ENCODE measurements around the gene B9D1.

B9D1 gene

GRCh38 chr17:19362277-19363113 lies at the start of gene B9D1:
TSS of gene B9D1 (minus strand) at chr17:19362723. CDS start at chr17:19362569, 154 bp downstream.
- DNase-seq = peak; percentile 94 to 96

GRCh38 chr17:19411631-19412030 lies 49.1 kb upstream of the B9D1 start:
- no peak for DNase-seq

GRCh38 chr17:19410875-19411620 lies 48.5 kb upstream of the B9D1 start, which contains the start of gene RNF112:
TSS of gene RNF112 (plus strand) at chr17:19411232. CDS start at chr17:19411409, 177 bp downstream.
- DNase-seq = no peak

- DNase-seq = no peak
Observed at GRCh38 chr17:19410091-19410490, 47.6 kb upstream of the B9D1 start.

GRCh38 chr17:19409509-19409908 lies 47.0 kb upstream of the B9D1 start:
- DNase-seq = no peak

- DNase-seq = no peak
Observed at GRCh38 chr17:19409066-19409465, 46.5 kb upstream of the B9D1 start.

- DNase-seq = no peak
Observed at GRCh38 chr17:19408346-19408710, 45.8 kb upstream of the B9D1 start.

- DNase-seq = no peak
Observed at GRCh38 chr17:19407601-19408345, 45.2 kb upstream of the B9D1 start.

- DNase-seq = no peak
Observed at GRCh38 chr17:19405114-19405513, 42.6 kb upstream of the B9D1 start.

- DNase-seq = no peak
Observed at GRCh38 chr17:19404264-19404663, 41.7 kb upstream of the B9D1 start.

- DNase-seq = no peak
Observed at GRCh38 chr17:19403021-19403420, 40.5 kb upstream of the B9D1 start.

- no peak for DNase-seq
Observed at GRCh38 chr17:19402171-19402570, 39.6 kb upstream of the B9D1 start.

- no peak for DNase-seq
Observed at GRCh38 chr17:19401321-19402010, 38.9 kb upstream of the B9D1 start.

- no peak for DNase-seq
Observed at GRCh38 chr17:19399750-19400450, 37.4 kb upstream of the B9D1 start.

GRCh38 chr17:19398301-19399181 lies 36.0 kb upstream of the B9D1 start:
- peak in 1 of 2 donors; percentile 74 for DNase-seq

GRCh38 chr17:19397556-19398041 lies 35.1 kb upstream of the B9D1 start:
- DNase-seq = no peak

GRCh38 chr17:19392303-19392702 lies 29.8 kb upstream of the B9D1 start:
- DNase-seq = no peak

- no peak for DNase-seq
Observed at GRCh38 chr17:19391432-19391831, 28.9 kb upstream of the B9D1 start.

- no peak for DNase-seq
Observed at GRCh38 chr17:19390951-19391350, 28.4 kb upstream of the B9D1 start.
